Measurements from ENCODE around the gene UTS2B. TPM values are rescaled to one million over a fixed set of nuclear protein-coding genes. Genes with fewer than 3 reads are reported as not detected.

UTS2B gene
- total RNA-seq, 2 experiments from 2014 or later, result not detected

- DNase-seq (no peak), ATAC-seq (no peak)
- CTCF ChIA-PET, result no interaction called here
- Mint-ChIP-seq H3K4me1 (ENCODE audit: low read depth) (no peaks in the 10 kb centered on the region), H3K9me3 (no peaks in the 10 kb centered on the region), H3K4me3 (no peak overlapping the region), H3K27ac (no peak overlapping the region), H3K27me3 (peaks cover 2% of the 10 kb centered on the region), H3K36me3 (ENCODE audit: low read depth) (no peaks in the 10 kb centered on the region)
- intact Hi-C loops (cut with micrococcal nuclease), result no loop called here
- POLR2A ChIA-PET, result no interaction called here
- TF ChIP-seq CTCF (IDR thresholded peaks at IDR 0.05), result no peak
These were observed 60.8 kb downstream of the UTS2B start for GRCh38 chr3:191269289-191270085.

GRCh38 chr3:191268737-191269136 lies 61.6 kb downstream of the UTS2B start:
- intact Hi-C loops (cut with micrococcal nuclease), result no loop called here
- no peak for TF ChIP-seq CTCF (IDR thresholded peaks at IDR 0.05)
- Mint-ChIP-seq H3K27me3 (peaks cover 2% of the 10 kb centered on the region), H3K9me3 (no peaks in the 10 kb centered on the region), H3K4me3 (no peak overlapping the region), H3K36me3 (ENCODE audit: low read depth) (no peaks in the 10 kb centered on the region), H3K27ac (no peak overlapping the region), H3K4me1 (ENCODE audit: low read depth) (no peaks in the 10 kb centered on the region)
- ATAC-seq (no peak), DNase-seq (no peak)
- ChIA-PET POLR2A (no interaction called here), CTCF (no interaction called here)

GRCh38 chr3:191263850-191264249 lies 66.5 kb downstream of the UTS2B start:
- H3K4me3 Mint-ChIP-seq, result no peak overlapping the region

GRCh38 chr3:191263365-191263764 lies 67.0 kb downstream of the UTS2B start:
- Mint-ChIP-seq H3K36me3 (ENCODE audit: low read depth) (no peaks in the 10 kb centered on the region), H3K27me3 (no peaks in the 10 kb centered on the region), H3K9me3 (no peaks in the 10 kb centered on the region), H3K27ac (no peak overlapping the region), H3K4me3 (no peak overlapping the region), H3K4me1 (ENCODE audit: low read depth) (no peaks in the 10 kb centered on the region)
- CTCF ChIA-PET, result no interaction called here
- TF ChIP-seq CTCF (IDR thresholded peaks at IDR 0.05), result no peak
- intact Hi-C loops (cut with micrococcal nuclease), result no loop called here
- POLR2A ChIA-PET, result no interaction called here
- ATAC-seq (no peak), DNase-seq (no peak)

More at GRCh38 chr3:191263850-191264249, 66.5 kb downstream of the UTS2B start:
- no peaks in the 10 kb centered on the region for H3K27me3 Mint-ChIP-seq
- intact Hi-C loops (cut with micrococcal nuclease), result no loop called here
- TF ChIP-seq CTCF (IDR thresholded peaks at IDR 0.05), result no peak
- ChIA-PET CTCF (interaction anchor here (1.5 kb wide), 1 partner anchor 17 kb away, joined by 3 read pairs; no protein-coding TSS in a partner anchor), POLR2A (no interaction called here)
- no peaks in the 10 kb centered on the region for H3K4me1 Mint-ChIP-seq (ENCODE audit: low read depth)
- no peak for ATAC-seq
- no peaks in the 10 kb centered on the region for H3K9me3 Mint-ChIP-seq
- no peak for DNase-seq
- H3K36me3 Mint-ChIP-seq (ENCODE audit: low read depth), result no peaks in the 10 kb centered on the region
- no peak overlapping the region for H3K27ac Mint-ChIP-seq

GRCh38 chr3:191262650-191263049 lies 67.7 kb downstream of the UTS2B start:
- H3K27me3 Mint-ChIP-seq, result no peaks in the 10 kb centered on the region
- POLR2A ChIA-PET, result no interaction called here
- no peak overlapping the region for H3K27ac Mint-ChIP-seq
- no peaks in the 10 kb centered on the region for H3K36me3 Mint-ChIP-seq (ENCODE audit: low read depth)
- H3K4me1 Mint-ChIP-seq (ENCODE audit: low read depth), result no peaks in the 10 kb centered on the region
- no peak overlapping the region for H3K4me3 Mint-ChIP-seq
- TF ChIP-seq CTCF (IDR thresholded peaks at IDR 0.05), result no peak
- no peaks in the 10 kb centered on the region for H3K9me3 Mint-ChIP-seq
- ATAC-seq, result no peak
- no peak for DNase-seq
- CTCF ChIA-PET, result interaction anchor here (0.9 kb wide), 1 partner anchor 96 kb away, joined by 3 read pairs; no protein-coding TSS in a partner anchor
- intact Hi-C loops (cut with micrococcal nuclease), result no loop called here
